ENCODE measurements around the gene FITM1.

FITM1 gene

GRCh38 chr14:24145690-24146452, 15.4 kb downstream of the FITM1 start:
- TF ChIP-seq CTCF (IDR thresholded peaks at IDR 0.05; ENCODE audit: control extremely low read depth, extremely low read depth, low read depth, missing control alignments): no peak
- DNase-seq (ENCODE audit: extremely low spot score): no peak
- ChIA-PET POLR2A (interaction anchor here (1.4 to 3.2 kb wide), 5 partner anchors 10 to 51 kb away, joined by 6 to 20 read pairs (median 12); partner anchors contain the start of genes DCAF11, IRF9, NRL and PSME1), CTCF (interaction anchor here (1.2 to 12.0 kb wide), 8 partner anchors 9 to 286 kb away, joined by 3 to 154 read pairs (median 12); partner anchors contain the start of genes DCAF11, IRF9, NRL and PSME1)

- CTCF ChIA-PET: interaction anchor here (0.8 to 12.0 kb wide), 12 partner anchors 8 to 285 kb away, joined by 3 to 154 read pairs (median 6); partner anchors contain the start of genes CIDEB, DCAF11, IRF9 and NRL
- DNase-seq (ENCODE audit: extremely low spot score): peak; percentile 97
- POLR2A ChIA-PET: interaction anchor here (0.7 to 3.2 kb wide), 10 partner anchors 9 to 51 kb away, joined by 3 to 20 read pairs (median 6); partner anchors contain the start of genes DCAF11, IRF9, NRL and PSME1
- no peak for TF ChIP-seq CTCF (IDR thresholded peaks at IDR 0.05; ENCODE audit: control extremely low read depth, extremely low read depth, low read depth, missing control alignments)
Observed at GRCh38 chr14:24146453-24146977, 16.1 kb downstream of the FITM1 start, which contains the start of gene PSME2. Gene PSME2, minus strand, starts transcription at chr14:24146610. Its CDS starts 29 bp downstream, at chr14:24146581.

DNA sequence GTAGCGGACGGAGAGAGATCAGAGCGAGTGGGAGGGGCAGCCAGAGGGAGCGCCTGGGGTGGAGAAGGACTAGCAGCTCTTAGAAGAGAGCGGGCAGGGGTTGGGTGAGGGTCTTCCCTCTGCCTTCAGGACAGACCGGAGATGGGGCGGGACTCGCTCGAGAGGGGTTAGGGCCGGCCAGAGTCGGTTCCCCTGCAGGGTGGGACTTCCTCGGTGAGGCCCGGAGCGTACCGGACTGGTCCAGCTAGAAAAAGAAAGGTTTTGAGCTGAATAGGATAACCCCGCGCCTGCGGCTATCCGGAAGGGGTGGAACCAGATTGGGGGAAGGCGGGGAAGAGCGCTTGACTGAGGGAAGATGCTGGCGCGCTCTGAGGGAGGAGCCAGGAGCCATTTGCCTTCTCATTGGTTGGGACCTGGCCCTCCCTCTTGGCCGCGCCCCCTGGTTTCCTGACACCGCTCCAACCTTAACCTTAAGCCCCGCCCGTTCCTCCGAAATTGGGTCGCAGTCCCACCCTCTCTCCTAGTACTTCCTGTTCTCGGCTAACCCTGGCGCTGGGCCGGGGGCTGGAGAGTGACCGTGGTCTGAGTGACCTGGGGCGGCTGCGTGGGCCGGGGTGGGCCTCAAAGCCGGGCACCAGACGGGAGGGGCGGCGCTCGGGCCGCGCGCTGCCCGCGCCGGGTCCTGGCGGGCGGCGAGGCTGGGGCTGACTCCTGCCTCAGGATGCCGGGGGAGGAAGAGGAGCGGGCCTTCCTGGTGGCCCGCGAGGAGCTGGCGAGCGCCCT, 16.7 kb downstream of the FITM1 start, which contains the start of gene RNF31:
RNF31 (plus strand) TSS at position 521 of the 783 bp plus-strand sequence; CDS start at position 722, 201 bp downstream.
- TF ChIP-seq CTCF (IDR thresholded peaks at IDR 0.05; ENCODE audit: control extremely low read depth, extremely low read depth, low read depth, missing control alignments): no peak
- POLR2A ChIA-PET: interaction anchor here (0.6 to 3.2 kb wide), 11 partner anchors 9 to 52 kb away, joined by 3 to 20 read pairs (median 6); partner anchors contain the start of genes DCAF11, IRF9, NRL and PSME1
- peak; percentile 97 for DNase-seq (ENCODE audit: extremely low spot score)
- CTCF ChIA-PET: interaction anchor here (0.8 to 12.0 kb wide), 12 partner anchors 8 to 285 kb away, joined by 3 to 154 read pairs (median 6); partner anchors contain the start of genes CIDEB, DCAF11, IRF9 and NRL

GRCh38 chr14:24147761-24148428, 17.4 kb downstream of the FITM1 start:
- POLR2A ChIA-PET: interaction anchor here (1.5 to 3.2 kb wide), 3 partner anchors 8 to 13 kb away, joined by 5 to 14 read pairs (median 12); partner anchors contain the start of genes IRF9 and PSME1
- no peak for TF ChIP-seq CTCF (IDR thresholded peaks at IDR 0.05; ENCODE audit: control extremely low read depth, extremely low read depth, low read depth, missing control alignments)
- CTCF ChIA-PET: interaction anchor here (1.1 to 12.0 kb wide), 6 partner anchors 9 to 55 kb away, joined by 3 to 154 read pairs (median 12); partner anchors contain the start of genes DCAF11, IRF9 and NRL
- no peak for DNase-seq (ENCODE audit: extremely low spot score)

GRCh38 chr14:24149302-24149969, 19.0 kb downstream of the FITM1 start:
- DNase-seq (ENCODE audit: extremely low spot score): no peak
- ChIA-PET CTCF (interaction anchor here (1.1 to 12.0 kb wide), 5 partner anchors 13 to 41 kb away, joined by 3 to 154 read pairs (median 7); partner anchors contain the start of genes DCAF11, IRF9 and NRL), POLR2A (interaction anchor here (0.9 kb wide), 1 partner anchor 13 kb away, joined by 3 read pairs; no protein-coding TSS in a partner anchor)
- TF ChIP-seq CTCF (IDR thresholded peaks at IDR 0.05; ENCODE audit: control extremely low read depth, extremely low read depth, low read depth, missing control alignments): no peak
